ENCODE data around the gene KRTAP9-9.

DNA sequence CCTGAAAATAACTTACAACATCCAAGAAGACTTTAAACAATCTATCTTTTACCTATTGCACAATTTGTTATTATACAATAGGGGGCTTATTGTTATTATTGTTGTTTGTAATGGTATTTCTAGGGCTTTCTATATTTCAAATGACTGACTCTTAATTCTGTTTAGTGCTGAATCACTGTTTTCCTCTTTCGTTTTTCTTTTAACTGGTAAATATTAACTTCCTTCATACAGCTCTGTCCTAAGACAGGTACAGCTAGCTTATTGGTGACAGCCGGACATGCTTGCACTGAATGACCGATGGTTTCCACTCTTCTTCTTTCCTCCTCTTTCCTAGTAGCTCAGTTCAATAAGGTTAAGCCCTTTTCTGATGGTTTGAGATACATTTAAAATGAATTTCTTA, 31.9 kb downstream of the KRTAP9-9 start:
- no peak for TF ChIP-seq EZH2 (IDR thresholded peaks at IDR 0.05; ENCODE audit: borderline replicate concordance, low read depth, low read length, severe bottlenecking)
- no peak for TF ChIP-seq CTCF (IDR thresholded peaks at IDR 0.05; ENCODE audit: borderline replicate concordance, extremely low read depth, low read length, poor library complexity, severe bottlenecking)

All from DND-41 (cell line).